ENCODE data around the gene FIBCD1.

FIBCD1 gene

GRCh38 chr9:130952065-130952762, 13.2 kb upstream of the FIBCD1 start:
- TF ChIP-seq SPI1 (IDR thresholded peaks at IDR 0.05; ENCODE audit: borderline replicate concordance, low read depth) (no peak), REST (IDR thresholded peaks at IDR 0.05; ENCODE audit: insufficient replicate concordance, low read depth) (no peak), POLR2AphosphoS5 (IDR thresholded peaks at IDR 0.05; ENCODE audit: low read depth) (no peak)
- Histone ChIP-seq H3K27ac (replicated peaks) (no peak overlapping the region), H3K4me3 (replicated peaks; ENCODE audit: insufficient read depth, low read length) (no peak overlapping the region), H3K27me3 (ENCODE audit: insufficient read depth, poor library complexity, severe bottlenecking) (no peaks in the 10 kb centered on the region)
- DNase-seq (ENCODE audit: low read depth in 1 of 2, low spot score in 1 of 2): no peak

- H3K27me3 ChIP-seq (ENCODE audit: insufficient read depth, poor library complexity, severe bottlenecking): no peaks in the 10 kb centered on the region
- H3K4me3 ChIP-seq (replicated peaks; ENCODE audit: insufficient read depth, low read length): no peak overlapping the region
- TF ChIP-seq GABPA (IDR thresholded peaks at IDR 0.05; ENCODE audit: low read depth) (no peak), REST (IDR thresholded peaks at IDR 0.05; ENCODE audit: insufficient replicate concordance, low read depth) (no peak), CTCF (IDR thresholded peaks at IDR 0.05; ENCODE audit: insufficient read depth, low read length) (no peak), SPI1 (IDR thresholded peaks at IDR 0.05; ENCODE audit: borderline replicate concordance, low read depth) (no peak), POLR2AphosphoS5 (IDR thresholded peaks at IDR 0.05; ENCODE audit: low read depth) (no peak)
- no peak for DNase-seq (ENCODE audit: low read depth in 1 of 2, low spot score in 1 of 2)
- H3K27ac ChIP-seq (replicated peaks): no peak overlapping the region
Observed at GRCh38 chr9:130950039-130950311, 10.9 kb upstream of the FIBCD1 start.

DNA sequence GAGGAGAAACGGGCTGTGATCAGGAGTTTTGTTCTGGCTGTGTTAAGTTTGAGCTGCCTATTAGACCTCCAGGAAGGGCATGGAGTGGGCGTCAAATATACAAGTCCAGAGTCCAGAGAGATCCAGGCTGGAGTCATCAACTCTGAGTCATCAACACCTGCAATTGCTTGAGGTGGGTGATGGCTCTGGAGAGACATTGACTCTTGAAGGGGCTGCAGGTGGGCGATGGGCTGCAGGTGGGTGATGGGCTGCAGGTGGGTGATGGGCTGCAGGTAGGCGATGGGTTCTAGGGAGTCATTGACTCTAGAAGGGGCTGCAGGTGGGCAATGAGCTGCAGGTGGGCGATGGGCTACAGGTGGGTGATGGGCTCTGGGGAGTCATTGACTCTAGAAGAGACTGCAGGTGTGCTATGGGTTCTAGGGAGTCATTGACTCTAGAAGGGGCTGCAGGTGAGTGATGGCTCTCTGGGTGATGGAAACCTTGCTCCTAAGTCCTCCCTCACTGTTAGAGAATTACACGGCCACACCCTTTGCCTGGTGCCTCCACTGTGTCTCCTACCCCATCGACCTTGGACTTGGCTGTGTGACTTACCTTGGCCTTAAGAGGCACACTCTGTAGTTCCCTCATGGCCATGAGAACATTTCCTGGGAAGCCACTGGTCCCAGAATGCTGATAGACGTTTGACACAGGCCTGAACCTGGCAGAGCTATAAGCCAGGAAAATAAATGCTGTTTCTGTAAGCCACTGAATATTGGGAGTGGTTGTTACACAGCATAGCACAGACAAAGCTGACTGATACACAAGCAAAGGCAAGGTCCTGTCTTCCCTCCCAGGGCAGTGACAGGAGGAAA, 10.4 kb upstream of the FIBCD1 start:
- H3K27me3 ChIP-seq (ENCODE audit: insufficient read depth, poor library complexity, severe bottlenecking): no peaks in the 10 kb centered on the region
- H3K4me3 ChIP-seq (replicated peaks; ENCODE audit: insufficient read depth, low read length): no peak overlapping the region
- no peak overlapping the region for H3K27ac ChIP-seq (replicated peaks)
- no peak for TF ChIP-seq CTCF (IDR thresholded peaks at IDR 0.05; ENCODE audit: insufficient read depth, low read length)
- TF ChIP-seq GABPA (IDR thresholded peaks at IDR 0.05; ENCODE audit: low read depth): no peak
- TF ChIP-seq REST (IDR thresholded peaks at IDR 0.05; ENCODE audit: insufficient replicate concordance, low read depth): no peak
- TF ChIP-seq POLR2AphosphoS5 (IDR thresholded peaks at IDR 0.05; ENCODE audit: low read depth): no peak
- no peak for TF ChIP-seq SPI1 (IDR thresholded peaks at IDR 0.05; ENCODE audit: borderline replicate concordance, low read depth)
- DNase-seq (ENCODE audit: low read depth in 1 of 2, low spot score in 1 of 2): no peak
